Urinary bladder (tissue), 4 donors: ENCODE data around the gene CIROP. TPM values are rescaled to one million over a fixed set of nuclear protein-coding genes. Genes with fewer than 3 reads are reported as not detected.

ENCODE experiments used
- DNase-seq: peaks from one replicate; pipeline ENCODE4 v3.0.0-alpha.2; 2015; ENCODE audit errors: extremely low spot score
- H3K27ac ChIP-seq: one replicate; pipeline ENCODE4 v1.5.1; 2013; ENCODE audit warnings: low read depth, mild to moderate bottlenecking, moderate library complexity
- H3K36me3 ChIP-seq: one replicate; pipeline ENCODE4 v1.6.1; 2013; ENCODE audit warnings: mild to moderate bottlenecking, moderate library complexity; ENCODE audit not compliant: insufficient read depth
- H3K4me1 ChIP-seq: one replicate; pipeline ENCODE4 v1.6.1; 2013; ENCODE audit warnings: mild to moderate bottlenecking, moderate library complexity; ENCODE audit not compliant: insufficient read depth
- H3K4me3 ChIP-seq: one replicate; pipeline ENCODE4 v1.5.1; 2013; ENCODE audit warnings: low read depth, low read length
- WGBS: extraction: QIAGEN DNeasy Blood & Tissue Kit; methylation state at CpG from one replicate; pipeline ENCODE4 v1.1.7; 2013; 5-methylcytosine and 5-hydroxymethylcytosine counted together
- polyA plus RNA-seq: library from polyadenylated mRNA; stranded (reverse); fragments of 200-250 nt; gene quantifications from one replicate; pipeline ENCODE4 v1.2.3, GENCODE V29; 2013
- total RNA-seq: library from RNA; depleted of rRNA; stranded (reverse); fragments of >200 nt; gene quantifications from one replicate; pipeline ENCODE4 v1.2.3, GENCODE V29; 2014
- donor health status: healthy with polysubstance abuse.
- donor health status: healthy.

The CIROP gene
- total and polyA plus RNA-seq, 2 donors, result not detected

DNA sequence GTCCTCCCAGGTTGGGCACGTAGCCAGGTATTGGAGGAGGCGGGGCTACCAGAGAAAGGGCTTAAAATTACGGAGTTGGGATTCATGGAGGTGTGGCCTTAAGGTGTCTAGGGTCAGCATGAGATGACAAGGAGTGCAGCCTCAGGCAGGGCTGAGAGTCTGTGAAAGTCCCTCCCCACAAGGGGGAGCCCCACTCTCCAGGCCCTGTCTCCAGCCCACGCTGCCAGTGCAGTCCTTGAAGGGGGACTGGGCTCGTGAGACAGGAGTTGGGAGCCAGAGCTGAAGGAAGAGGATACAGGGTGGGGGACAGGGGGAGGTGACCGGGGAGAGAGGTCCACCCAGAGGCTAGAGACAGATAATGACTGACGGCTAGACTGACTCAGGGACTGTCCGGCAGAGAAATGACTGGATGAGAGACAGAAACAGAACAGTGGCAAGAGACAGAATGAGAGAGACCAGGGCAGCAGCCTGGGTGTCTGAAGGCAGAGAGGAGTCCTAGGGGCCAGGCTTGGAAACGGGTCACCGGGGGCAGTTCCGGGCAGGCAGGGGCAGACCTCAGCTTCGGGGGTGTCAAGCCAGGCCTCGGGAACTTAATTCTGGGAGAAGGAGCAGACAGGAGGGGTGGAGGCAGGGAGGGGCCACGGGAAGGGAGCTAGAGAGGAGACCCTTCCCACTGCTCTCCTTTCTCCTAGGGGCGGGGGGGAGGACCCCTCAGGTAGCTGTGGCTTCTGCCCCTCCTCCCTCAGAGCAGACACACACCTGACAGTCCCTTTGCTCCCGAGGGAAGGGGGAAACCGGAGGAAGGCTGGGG is 48.4 kb downstream of the CIROP start:
- Histone ChIP-seq H3K36me3 (peaks cover 3% of the 10 kb centered on the region), H3K4me1 (no peaks in the 10 kb centered on the region), H3K4me3 (peak overlapping the region; percentile 68), H3K27ac (no peak overlapping the region)
- DNase-seq, result no peak
- WGBS, result 12% methylated on average over 17 of the region's 17 CpGs

DNA sequence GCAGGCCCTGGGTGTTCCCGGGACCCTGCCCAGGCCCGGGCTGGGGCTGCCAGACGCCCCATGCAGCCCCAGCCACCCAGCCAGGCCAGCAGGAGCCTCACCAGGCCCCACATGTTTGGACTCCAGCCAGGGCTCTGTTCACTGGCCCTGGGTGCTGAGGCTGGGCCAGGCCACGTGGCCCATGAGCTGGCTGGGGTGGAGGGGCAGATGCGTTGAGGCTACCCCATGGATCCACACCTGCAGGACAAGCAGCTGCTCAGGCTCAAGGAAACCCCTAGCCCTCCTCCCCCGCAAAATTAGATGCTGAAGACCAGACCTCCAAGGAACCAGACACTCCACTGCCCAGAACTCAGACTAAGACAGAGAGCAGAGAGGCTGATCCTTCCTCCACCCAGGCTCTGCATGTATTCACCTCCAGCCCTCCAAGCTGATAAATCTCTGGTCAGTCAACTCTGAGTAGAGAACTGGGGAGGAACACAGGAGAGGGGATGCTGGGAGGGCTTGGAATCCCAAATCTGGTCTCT is 49.1 kb downstream of the CIROP start:
- Histone ChIP-seq H3K36me3 (no peaks in the 10 kb centered on the region), H3K4me1 (no peaks in the 10 kb centered on the region), H3K4me3 (no peak overlapping the region), H3K27ac (no peak overlapping the region)
- WGBS, result 66% methylated on average over 6 of the region's 6 CpGs
- no peak for DNase-seq

DNA sequence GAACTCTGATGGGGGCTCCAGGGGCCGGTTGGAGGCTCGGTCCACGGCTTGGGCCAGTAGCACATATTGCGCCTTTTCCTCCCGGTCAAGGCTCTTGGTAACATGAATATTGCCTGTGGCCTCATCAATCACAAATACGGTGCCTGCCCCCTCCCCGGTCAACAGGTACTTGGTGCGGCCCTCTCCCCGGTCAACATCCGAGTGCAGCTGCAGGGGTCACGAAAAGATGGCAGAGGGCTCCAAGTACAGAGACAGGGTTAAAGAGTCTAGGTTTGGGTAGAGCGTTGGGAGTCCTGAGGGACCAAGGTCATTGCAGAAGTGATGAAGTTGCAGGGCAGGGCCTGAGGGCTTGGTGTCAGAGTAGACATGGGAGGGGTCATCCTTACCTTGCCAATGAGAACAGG is 49.6 kb downstream of the CIROP start:
- Histone ChIP-seq H3K27ac (no peak overlapping the region), H3K4me3 (no peak overlapping the region), H3K4me1 (no peaks in the 10 kb centered on the region), H3K36me3 (no peaks in the 10 kb centered on the region)
- WGBS, result 98% methylated on average over 12 of the region's 12 CpGs
- no peak for DNase-seq

DNA sequence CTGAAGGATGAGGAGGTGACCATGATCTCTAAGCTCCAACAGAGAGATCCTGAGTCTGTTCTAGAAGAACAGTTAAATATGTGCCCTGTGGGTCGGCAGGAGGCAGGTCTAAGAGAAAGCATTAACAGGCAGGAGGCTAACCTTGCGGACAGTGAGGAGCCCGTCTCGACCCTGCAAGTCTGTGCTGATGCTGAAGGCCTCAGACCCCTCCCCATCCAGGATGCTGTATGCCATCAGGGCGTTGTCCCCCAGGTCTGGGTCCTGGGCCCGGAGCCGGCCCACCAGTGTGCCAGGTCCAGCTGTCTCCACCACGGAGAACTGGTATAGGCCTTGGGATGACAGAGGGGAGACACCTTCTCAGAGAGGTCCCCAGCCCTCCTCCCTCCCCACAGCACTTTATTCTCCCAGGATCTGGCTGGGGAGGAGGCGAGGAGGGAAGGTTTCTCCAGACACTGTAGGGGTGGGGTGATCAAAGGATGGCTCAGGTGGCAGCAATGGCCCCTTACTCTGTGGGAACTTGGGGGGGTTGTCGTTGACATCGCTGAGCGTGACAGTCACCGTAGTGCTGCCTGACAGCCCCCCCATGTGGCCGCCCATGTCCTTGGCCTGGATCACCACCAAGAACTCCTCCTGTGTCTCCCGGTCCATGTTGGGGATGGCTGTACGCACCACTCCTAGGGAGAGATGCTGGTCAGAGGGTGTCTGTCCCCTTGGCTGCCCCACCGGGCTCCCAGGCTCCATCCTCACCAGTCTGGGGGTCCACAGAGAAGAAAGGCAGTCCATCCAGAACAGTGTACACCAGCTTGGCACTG is 50.6 kb downstream of the CIROP start:
- Histone ChIP-seq H3K4me1 (no peaks in the 10 kb centered on the region), H3K27ac (no peak overlapping the region), H3K36me3 (no peaks in the 10 kb centered on the region), H3K4me3 (no peak overlapping the region)
- DNase-seq, result no peak
- WGBS, result 77% methylated on average over 17 of the region's 17 CpGs

DNA sequence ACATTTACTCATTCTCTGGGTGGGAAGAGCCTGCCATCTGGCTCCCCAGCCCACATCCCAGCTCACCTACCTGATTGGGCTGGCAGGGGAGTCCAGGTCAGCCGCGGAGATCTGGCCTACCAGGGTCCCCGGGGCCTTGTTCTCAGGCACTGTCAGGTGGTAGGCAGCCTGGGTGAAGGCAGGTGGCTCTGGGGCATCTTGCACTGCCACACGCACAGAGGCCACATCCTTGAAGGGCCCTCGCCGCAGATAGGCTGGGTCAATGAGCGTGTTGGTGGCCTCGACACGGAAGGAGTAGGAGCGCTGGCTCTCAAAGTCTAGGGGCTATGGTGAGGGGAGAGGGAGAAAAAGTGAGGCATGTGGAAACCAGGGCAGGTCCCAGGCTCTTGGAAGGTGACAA is 51.4 kb downstream of the CIROP start:
- Histone ChIP-seq H3K27ac (no peak overlapping the region), H3K4me1 (no peaks in the 10 kb centered on the region), H3K4me3 (no peak overlapping the region), H3K36me3 (no peaks in the 10 kb centered on the region)
- no peak for DNase-seq
- 97% methylated on average over 10 of the region's 10 CpGs for WGBS

DNA sequence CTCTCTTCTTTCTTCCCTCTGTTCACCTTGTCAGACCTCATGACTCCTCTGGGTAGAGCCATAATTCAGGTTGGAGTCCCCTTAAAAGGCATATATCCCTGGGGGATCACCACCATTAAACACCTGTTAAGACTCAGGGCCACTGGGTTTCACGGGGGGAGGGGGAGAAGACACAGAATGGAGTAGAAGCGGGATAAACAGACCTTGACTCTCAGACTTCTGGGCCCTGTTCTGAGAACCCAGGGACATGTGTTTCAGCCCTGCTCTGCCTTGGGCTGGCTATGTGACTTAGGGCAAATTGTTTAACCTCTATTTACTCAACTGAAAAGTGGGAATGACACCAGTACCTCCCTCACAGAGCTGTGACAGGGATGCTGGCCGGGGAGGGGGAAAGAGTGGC is 52.1 kb downstream of the CIROP start:
- WGBS, result 83% methylated on average over 3 of the region's 3 CpGs
- Histone ChIP-seq H3K36me3 (no peaks in the 10 kb centered on the region), H3K4me1 (no peaks in the 10 kb centered on the region), H3K27ac (no peak overlapping the region), H3K4me3 (no peak overlapping the region)
- DNase-seq, result no peak

DNA sequence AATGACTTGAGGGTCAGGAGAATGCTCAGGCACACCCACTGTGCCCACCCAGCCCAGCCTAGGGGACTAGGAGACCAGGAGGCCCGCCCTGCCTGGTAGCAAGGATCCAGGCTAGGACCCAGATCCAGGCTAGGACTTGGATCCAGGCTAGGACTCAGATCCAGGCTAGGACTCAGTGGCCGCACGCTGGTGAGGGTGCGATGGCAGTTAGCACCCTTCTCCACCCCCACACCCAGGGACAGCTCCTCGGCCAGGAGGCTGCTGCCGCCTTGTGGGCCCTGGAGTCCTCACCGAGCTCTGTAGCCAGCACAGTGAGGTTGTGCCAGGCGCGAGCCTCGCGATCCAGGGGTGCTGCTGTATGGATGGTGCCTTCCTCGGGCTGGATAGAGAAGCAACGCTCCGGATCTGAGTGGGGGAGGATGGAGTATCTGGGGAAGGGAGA is 52.6 kb downstream of the CIROP start:
- 71% methylated on average over 14 of the region's 14 CpGs for WGBS
- Histone ChIP-seq H3K36me3 (no peaks in the 10 kb centered on the region), H3K4me1 (no peaks in the 10 kb centered on the region), H3K27ac (no peak overlapping the region), H3K4me3 (no peak overlapping the region)
- no peak for DNase-seq

DNA sequence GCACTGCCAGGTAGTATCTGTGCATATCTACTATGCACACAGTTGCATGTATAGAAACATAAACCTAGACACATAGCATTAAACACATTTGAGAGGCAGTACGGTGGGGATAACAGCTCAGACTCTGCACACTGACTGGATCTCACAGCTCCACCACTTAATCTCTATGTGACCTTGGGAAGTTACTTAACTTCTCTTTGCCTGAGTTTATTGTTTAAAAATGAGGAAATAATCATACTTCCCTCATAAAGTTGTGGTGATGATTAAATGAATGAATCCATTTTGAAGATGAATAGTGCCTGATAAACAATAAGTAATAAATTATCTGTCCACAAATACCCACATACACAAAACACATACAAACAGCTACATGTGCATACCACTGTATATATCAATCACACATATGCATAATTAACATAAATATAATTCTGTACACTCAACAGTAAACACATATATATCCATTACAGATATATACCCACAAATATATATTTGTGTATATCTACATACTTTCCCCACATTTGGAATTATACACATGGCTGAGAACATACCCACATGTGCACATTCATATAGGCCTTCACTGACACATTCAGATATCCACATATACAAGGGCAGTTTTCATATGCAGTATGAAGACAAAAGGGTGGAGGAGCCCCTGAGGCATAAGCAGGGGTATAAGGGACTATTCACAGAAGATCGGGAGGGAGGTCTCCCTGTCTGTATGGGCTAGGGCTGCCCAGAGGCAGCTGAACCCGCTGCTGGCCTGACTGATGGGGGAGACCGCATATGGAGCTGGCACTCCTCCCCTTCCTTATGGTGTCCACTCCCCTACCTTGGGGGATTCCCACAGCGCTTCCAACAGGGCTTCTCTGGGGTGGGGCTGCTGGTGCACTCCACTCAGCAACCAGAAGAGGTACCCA is 53.4 kb downstream of the CIROP start:
- no peak for DNase-seq
- Histone ChIP-seq H3K36me3 (no peaks in the 10 kb centered on the region), H3K27ac (no peak overlapping the region), H3K4me3 (no peak overlapping the region), H3K4me1 (no peaks in the 10 kb centered on the region)
- WGBS, result 80% methylated on average over 5 of the region's 5 CpGs

Other genes starting within 250 kb of the CIROP start
- gene LRP10, start 233.2 kb downstream of the CIROP start, total RNA-seq, result 22.1 TPM
- gene LRP10, start 233.2 kb downstream of the CIROP start, polyA plus RNA-seq, result 195 TPM
- gene REM2, start 221.8 kb downstream of the CIROP start, total RNA-seq, result 0.16 TPM
- gene REM2, start 221.8 kb downstream of the CIROP start, polyA plus RNA-seq, result 0.38 TPM
- gene RBM23, start 185.8 kb downstream of the CIROP start, total RNA-seq, result 101 TPM
- gene RBM23, start 185.8 kb downstream of the CIROP start, polyA plus RNA-seq, result 65.0 TPM
- gene PRMT5, start 175.6 kb downstream of the CIROP start, total RNA-seq, result 39.8 TPM
- 49.3 TPM for gene PRMT5, start 175.6 kb downstream of the CIROP start, polyA plus RNA-seq
- gene HAUS4, start 147.9 kb downstream of the CIROP start, total RNA-seq, result 42.2 TPM
- 44.1 TPM for gene HAUS4, start 147.9 kb downstream of the CIROP start, polyA plus RNA-seq
- gene AJUBA, start 122.4 kb downstream of the CIROP start, total RNA-seq, result 28.0 TPM
- gene AJUBA, start 122.4 kb downstream of the CIROP start, polyA plus RNA-seq, result 6.6 TPM
- 10.4 TPM for gene C14orf93, start 94.8 kb downstream of the CIROP start, total RNA-seq
- gene C14orf93, start 94.8 kb downstream of the CIROP start, polyA plus RNA-seq, result 14.5 TPM
- 70.3 TPM for gene PSMB5, start 70.1 kb downstream of the CIROP start, total RNA-seq
- 135 TPM for gene PSMB5, start 70.1 kb downstream of the CIROP start, polyA plus RNA-seq
- gene PSMB11, start 62.8 kb downstream of the CIROP start, total RNA-seq, result not detected
- gene PSMB11, start 62.8 kb downstream of the CIROP start, polyA plus RNA-seq, result not detected
- gene CDH24, start 47.5 kb downstream of the CIROP start, total RNA-seq, result 6.4 TPM
- 4.4 TPM for gene CDH24, start 47.5 kb downstream of the CIROP start, polyA plus RNA-seq
- gene ACIN1, start 9.9 kb downstream of the CIROP start, total RNA-seq, result 87.9 TPM
- gene ACIN1, start 9.9 kb downstream of the CIROP start, polyA plus RNA-seq, result 82.2 TPM
- 37.2 TPM for gene C14orf119, start 9.5 kb downstream of the CIROP start, total RNA-seq
- 51.8 TPM for gene C14orf119, start 9.5 kb downstream of the CIROP start, polyA plus RNA-seq
- not detected for gene CEBPE, start 14.3 kb upstream of the CIROP start, total RNA-seq
- 0.06 TPM for gene CEBPE, start 14.3 kb upstream of the CIROP start, polyA plus RNA-seq
- gene SLC7A8, start 78.7 kb upstream of the CIROP start, total RNA-seq, result 8.4 TPM
- 35.5 TPM for gene SLC7A8, start 78.7 kb upstream of the CIROP start, polyA plus RNA-seq
- not detected for gene RNF212B, start 132.9 kb upstream of the CIROP start, total RNA-seq
- 0.41 TPM for gene RNF212B, start 132.9 kb upstream of the CIROP start, polyA plus RNA-seq
- gene HOMEZ, start 181.1 kb upstream of the CIROP start, total RNA-seq, result 7.9 TPM
- 12.4 TPM for gene HOMEZ, start 181.1 kb upstream of the CIROP start, polyA plus RNA-seq
- 8.6 TPM for gene PPP1R3E, start 197.9 kb upstream of the CIROP start, total RNA-seq
- 9.8 TPM for gene PPP1R3E, start 197.9 kb upstream of the CIROP start, polyA plus RNA-seq
- 19.2 TPM for gene BCL2L2, start 201.8 kb upstream of the CIROP start, total RNA-seq
- gene BCL2L2, start 201.8 kb upstream of the CIROP start, polyA plus RNA-seq, result 118 TPM
- gene PABPN1, start 216.5 kb upstream of the CIROP start, total RNA-seq, result 52.0 TPM
- gene PABPN1, start 216.5 kb upstream of the CIROP start, polyA plus RNA-seq, result 84.0 TPM
- gene SLC22A17, start 247.9 kb upstream of the CIROP start, total RNA-seq, result 30.5 TPM
- gene SLC22A17, start 247.9 kb upstream of the CIROP start, polyA plus RNA-seq, result 40.8 TPM